ENCODE results near the gene LDB2.

GRCh38 chr4:16897991-16898827, at the start of gene LDB2:
- no peak for TF ChIP-seq BHLHE40 (IDR thresholded peaks at IDR 0.05; ENCODE audit: borderline replicate concordance)
- no peak for TF ChIP-seq SUZ12 (IDR thresholded peaks at IDR 0.05)
- TF ChIP-seq HDGF (IDR thresholded peaks at IDR 0.05; ENCODE audit: borderline replicate concordance), result no peak
- no peak for TF ChIP-seq FOXA1 (IDR thresholded peaks at IDR 0.05)
- no peak for TF ChIP-seq LEF1 (IDR thresholded peaks at IDR 0.05; ENCODE audit: borderline replicate concordance)
- TF ChIP-seq ARNT (IDR thresholded peaks at IDR 0.05), result no peak
- TF ChIP-seq SP1 (IDR thresholded peaks at IDR 0.05), result no peak
- TF ChIP-seq FOXM1 (IDR thresholded peaks at IDR 0.05; ENCODE audit: borderline replicate concordance), result no peak
- no peak for TF ChIP-seq NFRKB (IDR thresholded peaks at IDR 0.05)
- TF ChIP-seq ELF4 (IDR thresholded peaks at IDR 0.05), result no peak
- TF ChIP-seq L3MBTL2 (conservative IDR thresholded peaks at IDR 0.05), result no peak
